T-helper 17 cell (primary cell): ENCODE results near the gene TRAPPC10. TPM values are rescaled to one million over a fixed set of nuclear protein-coding genes. Genes with fewer than 3 reads are reported as not detected.
"Not testable (repeated sequence)": the region's sequence is repeated elsewhere in the genome, so short reads cannot be mapped to it uniquely, and the experiment has no call there.

ENCODE experiments used
- ATAC-seq: fragments of 150-1000 bp; cut with Tn5 transposase; 2 replicates; pipeline ENCODE4 v1.10.0; 2021; ENCODE audit warnings: mild to moderate bottlenecking, moderate library complexity
- DNase-seq, 3 donors: peaks; one replicate each; pipeline versions ENCODE4 v3.0.0 to v3.0.0-alpha.2; 2020 to 2021
- H3K9me3 ChIP-seq: one replicate; pipeline ENCODE4 v1.7.0; 2013; ENCODE audit warnings: low read length, mild to moderate bottlenecking; ENCODE audit not compliant: control insufficient read depth, poor library complexity, severe bottlenecking
- H3K27ac Mint-ChIP-seq: one replicate; pipeline ENCODE4 v1.8.0; 2022; ENCODE audit warnings: mild to moderate bottlenecking, moderate library complexity, mixed read lengths
- H3K27me3 Mint-ChIP-seq: one replicate; pipeline ENCODE4 v1.8.0; 2022; ENCODE audit warnings: mixed read lengths
- H3K36me3 Mint-ChIP-seq: one replicate; pipeline ENCODE4 v1.8.0; 2022; ENCODE audit warnings: low read depth, mixed read lengths
- H3K4me1 Mint-ChIP-seq: one replicate; pipeline ENCODE4 v1.8.0; 2022; ENCODE audit warnings: mild to moderate bottlenecking, mixed read lengths
- H3K4me3 Mint-ChIP-seq: one replicate; pipeline ENCODE4 v1.8.0; 2022; ENCODE audit warnings: mild to moderate bottlenecking, moderate library complexity, mixed read lengths
- total RNA-seq, 4 donors: library from RNA in 2 of 4; stranded (reverse) in 2 of 4; gene quantifications; one replicate each; pipeline ENCODE4 v1.2.3 and lab custom pipeline; 2022 to 2026

Gene TRAPPC10
- total RNA-seq, 2 donors from 2014 or later, result 107 to 122 TPM

DNA sequence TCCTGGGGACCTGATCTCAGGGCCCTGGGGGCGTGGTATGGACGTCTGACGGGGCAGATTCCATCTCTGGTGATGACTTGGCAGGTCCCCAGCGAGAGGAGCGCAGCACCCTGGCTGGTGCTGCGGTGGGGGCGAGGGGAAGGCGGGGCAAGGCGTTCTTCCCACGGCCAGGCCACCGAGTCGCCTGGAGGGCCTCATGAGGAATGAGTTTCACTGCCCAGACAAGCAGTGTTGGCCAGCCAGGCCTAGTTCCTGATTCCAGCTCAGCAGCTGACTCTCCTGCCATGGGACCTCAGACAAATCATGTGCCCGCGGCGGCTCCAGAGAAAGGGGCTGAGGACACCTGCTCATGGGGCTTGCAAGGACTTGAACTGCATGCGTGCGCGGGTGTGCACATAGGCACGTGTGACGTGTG, 142.7 kb downstream of the TRAPPC10 start:
- DNase-seq, H3K36me3 Mint-ChIP-seq, H3K27me3 Mint-ChIP-seq, H3K9me3 ChIP-seq, H3K4me3 Mint-ChIP-seq, H3K4me1 Mint-ChIP-seq, H3K27ac Mint-ChIP-seq: not testable (repeated sequence)
- ATAC-seq, result peak; percentile 37

DNA sequence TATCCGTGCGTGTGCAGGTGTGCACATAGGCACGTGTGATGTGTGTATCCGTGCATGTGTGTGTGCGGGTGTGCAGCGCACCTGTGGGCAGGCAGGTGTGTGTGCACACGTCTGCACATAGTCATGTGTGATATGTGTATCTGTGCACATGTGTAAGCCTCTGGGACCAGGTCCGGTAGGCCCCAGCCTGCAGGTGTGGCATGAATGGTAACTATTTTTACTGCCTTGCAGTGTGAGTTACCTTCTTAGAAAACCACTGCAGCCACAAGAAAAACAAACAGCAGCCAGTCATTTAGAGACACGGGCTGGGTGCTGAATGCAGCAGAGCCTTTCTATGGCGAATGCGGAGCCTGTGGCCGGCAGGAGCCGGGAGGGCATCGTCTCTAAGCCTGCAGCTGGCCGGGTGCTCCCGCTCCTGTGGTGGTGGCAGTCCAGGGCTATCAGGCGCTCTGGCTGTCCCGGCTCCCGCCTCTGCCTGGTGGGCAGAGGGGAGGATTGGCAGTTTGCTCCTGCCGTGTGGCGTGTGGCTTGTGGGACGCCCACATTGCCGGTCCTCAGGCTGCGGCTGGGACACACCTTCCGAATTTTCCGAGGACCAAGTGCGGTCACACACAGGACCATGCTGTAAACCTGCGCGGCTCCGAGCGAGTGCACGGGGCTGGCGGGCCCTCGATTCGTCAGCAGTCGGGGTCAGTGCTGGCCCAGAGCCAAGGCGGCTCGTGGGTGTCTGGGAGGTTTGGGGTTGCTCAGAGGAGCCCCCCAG, 143.3 kb downstream of the TRAPPC10 start:
- H3K27ac Mint-ChIP-seq, H3K36me3 Mint-ChIP-seq, H3K9me3 ChIP-seq, DNase-seq, H3K4me1 Mint-ChIP-seq, H3K27me3 Mint-ChIP-seq, H3K4me3 Mint-ChIP-seq: not testable (repeated sequence)
- peak; percentile 42 for ATAC-seq

DNA sequence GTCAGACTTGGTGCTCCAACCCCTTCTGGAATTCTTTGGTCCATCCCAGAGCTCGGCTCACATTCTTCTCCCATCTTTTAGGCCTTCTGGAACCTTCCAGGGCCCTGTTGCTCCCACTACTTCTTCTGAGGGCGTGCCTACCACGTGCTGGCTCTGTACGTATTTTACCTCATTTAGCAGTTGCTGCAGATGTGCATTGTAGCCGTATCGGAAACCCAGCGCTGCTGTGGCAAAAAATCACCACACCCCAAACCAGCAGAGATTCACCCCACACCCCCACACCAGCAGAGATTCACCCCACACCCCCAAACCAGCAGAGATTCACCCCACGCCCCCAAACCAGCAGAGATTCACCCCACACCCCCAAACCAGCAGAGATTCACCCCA, 143.9 kb downstream of the TRAPPC10 start:
- not testable (repeated sequence) for DNase-seq, H3K4me3 Mint-ChIP-seq, H3K27ac Mint-ChIP-seq, H3K9me3 ChIP-seq, H3K4me1 Mint-ChIP-seq, H3K36me3 Mint-ChIP-seq, H3K27me3 Mint-ChIP-seq
- ATAC-seq, result peak; percentile 34

Other genes starting within 250 kb of the TRAPPC10 start
- 10 to 100 TPM; 22.0 to 26.0 TPM for gene CSTB, start 236.0 kb upstream of the TRAPPC10 start, total RNA-seq
- gene RRP1, start 222.7 kb upstream of the TRAPPC10 start, total RNA-seq, result 10 to 100 TPM; 20.5 to 23.2 TPM
- gene AGPAT3, start 147.1 kb upstream of the TRAPPC10 start, total RNA-seq, result 10 to 100 TPM; 64.1 to 67.3 TPM
- gene PWP2, start 95.1 kb downstream of the TRAPPC10 start, total RNA-seq, result 10 to 100 TPM; 21.9 to 28.7 TPM
- 10 to 100 TPM; 39.8 to 50.5 TPM for gene GATD3, start 121.4 kb downstream of the TRAPPC10 start, total RNA-seq
- 10 to 100 TPM in 1 of 2 donors, 1 to 10 TPM in 1; 9.4 to 19.1 TPM for gene ICOSLG, start 228.6 kb downstream of the TRAPPC10 start, total RNA-seq
- not detected for gene DNMT3L, start 249.6 kb downstream of the TRAPPC10 start, total RNA-seq